ENCODE results near the gene SSBP3.

The SSBP3 gene

DNA sequence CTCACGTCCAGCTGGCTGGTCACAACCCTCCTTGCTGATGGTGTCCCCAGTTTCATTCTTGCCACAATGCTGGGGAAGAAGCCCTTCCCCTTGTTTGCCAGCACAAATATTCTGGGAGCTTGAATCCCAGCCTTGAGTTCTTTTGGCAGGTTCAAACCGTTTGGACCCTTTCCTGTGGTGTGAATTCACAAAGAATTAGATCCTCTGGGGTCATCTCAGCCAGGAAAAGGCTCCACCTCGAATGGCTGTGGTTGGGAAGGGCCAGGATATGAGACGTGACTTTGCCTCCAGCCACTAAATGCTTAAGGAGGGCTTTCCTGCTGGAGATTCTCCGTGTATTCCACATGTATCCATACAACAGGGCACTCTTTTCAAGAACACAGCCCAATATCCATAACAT lies 139.3 kb downstream of the SSBP3 start:
- DNase-seq (ENCODE audit: low read depth in 2 of 2) = no peak

DNA sequence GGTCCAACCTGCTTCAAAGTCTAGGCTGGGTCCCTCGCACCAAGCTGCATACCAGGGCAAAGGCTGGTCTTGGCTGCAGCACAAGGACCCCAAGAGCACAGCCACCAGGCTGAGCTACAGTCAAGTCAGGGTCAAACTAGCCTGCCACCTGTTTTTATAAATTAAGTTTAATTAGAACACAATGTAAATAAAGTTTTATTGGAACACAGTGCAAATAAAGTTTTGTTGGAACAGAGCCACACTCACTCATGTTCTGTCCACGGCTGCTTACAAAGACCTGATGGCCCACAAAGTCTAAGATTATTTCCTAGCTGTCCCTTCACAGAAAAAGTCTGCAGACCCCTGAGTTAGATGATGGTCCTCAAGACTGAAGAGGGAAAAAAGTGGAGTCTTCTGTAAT lies 140.0 kb downstream of the SSBP3 start:
- no peak for DNase-seq (ENCODE audit: low read depth in 2 of 2)

DNA sequence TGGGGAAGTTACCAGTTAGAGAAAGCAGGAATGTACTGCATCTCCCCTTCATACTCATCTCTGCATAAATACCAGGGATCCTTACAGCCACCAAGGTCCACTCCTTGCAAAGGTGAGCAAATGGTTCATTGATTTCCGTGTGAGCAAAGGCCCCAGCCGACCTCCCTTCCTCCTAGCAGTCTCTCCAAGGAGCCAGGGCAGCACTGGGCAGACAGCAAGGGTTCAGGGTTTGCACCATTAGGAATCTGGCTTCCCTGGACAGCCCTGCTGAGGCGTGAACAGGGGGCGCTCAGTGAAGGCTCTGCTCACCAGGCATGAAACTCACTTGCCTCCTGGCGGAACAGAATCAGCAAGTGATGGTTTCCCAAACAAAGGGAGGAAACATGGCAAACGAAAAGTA lies 140.5 kb downstream of the SSBP3 start:
- DNase-seq (ENCODE audit: low read depth in 2 of 2) = no peak

DNA sequence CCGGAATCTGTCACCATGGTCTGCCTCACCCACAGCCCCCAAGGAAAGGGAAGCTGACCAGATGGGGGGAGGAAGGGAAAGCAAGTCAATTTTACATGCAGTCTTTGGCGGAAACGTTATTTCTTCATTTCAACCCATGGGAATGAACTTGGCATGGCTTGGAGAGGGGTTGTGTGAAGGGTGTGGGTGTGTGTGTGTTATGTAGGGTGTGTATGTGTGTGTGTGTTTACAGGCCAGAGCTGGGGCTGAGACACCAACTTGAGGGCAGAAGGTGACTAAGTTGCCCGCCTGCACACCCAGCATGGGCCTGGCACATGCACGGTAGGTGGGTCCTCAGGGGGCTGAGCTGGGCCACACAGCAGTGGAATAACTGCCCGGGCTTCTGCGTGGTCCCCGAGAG lies 141.1 kb downstream of the SSBP3 start:
- no peak for DNase-seq (ENCODE audit: low read depth in 2 of 2)

DNA sequence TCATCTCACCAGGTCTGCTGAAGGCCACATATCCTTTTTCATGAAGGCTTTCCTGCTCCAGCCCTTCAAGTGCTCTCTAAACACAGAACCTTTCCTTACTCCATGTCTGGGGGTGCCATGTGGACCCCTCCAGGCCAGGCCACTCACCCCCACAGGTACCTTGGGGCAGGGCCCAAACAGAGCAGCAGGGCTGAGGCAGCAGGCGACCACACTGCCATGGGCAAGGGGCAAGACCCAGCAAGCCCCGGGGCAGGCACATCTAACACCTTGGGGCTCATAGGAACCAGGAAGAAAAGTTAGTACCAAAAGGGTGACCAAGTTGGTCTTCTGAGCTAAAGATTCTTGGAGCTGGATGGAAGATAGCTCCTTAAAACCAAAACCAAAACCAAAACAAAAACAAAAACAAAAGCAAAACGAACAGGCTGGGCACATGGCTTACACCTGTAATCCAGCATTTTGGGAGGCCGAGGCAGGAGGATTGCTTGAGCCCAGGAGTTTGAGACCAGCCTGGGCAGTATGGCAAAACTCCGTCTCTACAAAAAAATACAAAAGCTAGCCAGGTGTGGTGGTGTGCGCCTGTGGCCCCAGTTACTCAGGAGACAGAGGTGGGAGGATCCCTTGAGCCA lies 142.5 kb downstream of the SSBP3 start:
- no peak for DNase-seq (ENCODE audit: low read depth in 2 of 2)

DNA sequence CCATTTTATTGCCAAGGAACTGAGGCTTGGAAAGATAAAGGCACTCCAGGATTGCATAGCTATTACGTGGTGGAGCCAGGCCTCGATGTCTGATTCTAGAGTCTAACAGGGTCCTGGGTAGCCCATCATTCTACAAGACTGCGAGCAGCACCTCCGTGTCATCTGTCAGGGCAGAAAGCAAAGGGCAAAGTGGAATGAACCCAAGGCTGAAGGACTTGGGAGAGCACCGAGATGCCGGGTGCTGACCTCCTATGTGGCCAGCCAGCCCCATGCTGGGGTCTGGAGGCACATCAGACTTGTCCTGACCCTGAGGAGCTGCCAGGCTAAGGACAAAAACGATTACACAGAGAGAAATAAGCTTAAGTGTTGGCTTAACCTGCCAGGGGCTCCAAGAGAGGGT lies 143.9 kb downstream of the SSBP3 start:
- no peak for DNase-seq (ENCODE audit: low read depth in 2 of 2)

DNA sequence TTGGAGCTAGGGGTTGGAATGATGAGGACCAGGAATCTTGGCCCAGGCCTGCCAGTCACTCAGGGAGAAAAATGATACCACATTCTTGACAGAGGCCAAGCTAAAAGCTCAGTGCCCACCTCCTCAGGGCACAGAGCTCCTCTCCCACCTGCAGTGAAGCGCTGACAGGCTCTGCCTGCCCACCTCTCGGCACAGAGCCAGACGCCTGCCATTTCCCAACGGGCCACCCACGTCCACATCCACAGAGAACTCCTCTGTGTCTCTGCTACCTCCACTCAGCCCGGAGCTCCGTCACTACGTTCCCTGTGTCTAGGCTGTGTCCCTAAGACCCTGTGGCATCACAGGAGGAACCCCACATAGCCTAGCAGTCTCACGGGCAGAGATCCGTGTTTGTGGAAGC lies 145.4 kb downstream of the SSBP3 start:
- no peak for DNase-seq (ENCODE audit: low read depth in 2 of 2)

DNA sequence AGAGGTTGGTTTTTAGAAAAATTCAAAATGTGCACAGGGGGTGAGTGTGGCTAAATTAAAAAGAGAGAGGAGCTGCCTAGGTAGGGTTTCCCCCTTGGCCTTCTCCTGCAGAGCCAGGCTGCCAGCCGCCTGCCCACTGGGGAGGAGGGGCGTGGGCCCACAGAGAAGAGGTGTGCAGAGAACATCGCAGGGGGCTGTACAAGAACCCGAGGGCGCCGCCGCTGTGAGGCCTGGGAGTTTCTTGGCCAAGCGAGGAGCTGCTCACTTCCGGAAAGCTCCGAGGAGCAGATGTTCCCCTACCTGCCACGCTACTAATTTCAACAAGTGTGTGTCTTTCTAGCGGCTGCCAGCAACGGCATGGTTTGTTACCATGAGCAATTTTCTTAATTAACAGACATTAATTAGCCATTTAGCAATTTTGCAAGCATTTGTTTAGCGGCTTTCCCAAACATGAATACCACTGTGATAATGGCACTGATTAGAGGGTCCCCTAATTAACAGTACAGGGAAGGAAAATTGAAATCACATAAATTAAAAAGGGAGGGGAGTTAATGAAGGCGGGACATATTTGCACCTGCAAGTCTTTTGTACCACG lies 146.6 kb downstream of the SSBP3 start:
- DNase-seq (ENCODE audit: low read depth in 2 of 2) = no peak

DNA sequence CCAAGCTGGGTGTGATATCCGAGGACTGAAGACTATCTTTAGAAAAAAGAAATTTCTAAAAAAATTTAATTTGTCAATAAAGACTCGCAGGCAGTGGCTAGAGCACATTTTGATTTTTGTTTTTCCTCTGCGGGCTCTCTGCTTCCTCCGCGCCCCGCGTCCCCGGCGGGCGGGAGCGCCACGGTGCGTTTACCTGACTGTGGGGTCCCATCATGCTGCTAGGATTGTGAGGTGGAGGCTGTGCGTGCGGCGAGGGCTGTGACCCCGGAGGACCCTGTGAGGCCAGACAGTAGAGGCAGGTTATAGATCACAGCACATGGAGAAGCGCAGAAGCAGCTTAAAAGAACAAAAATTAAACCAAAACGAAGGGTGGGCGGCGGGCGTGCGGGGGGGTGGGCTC lies 148.3 kb downstream of the SSBP3 start:
- no peak for DNase-seq (ENCODE audit: low read depth in 2 of 2)

DNA sequence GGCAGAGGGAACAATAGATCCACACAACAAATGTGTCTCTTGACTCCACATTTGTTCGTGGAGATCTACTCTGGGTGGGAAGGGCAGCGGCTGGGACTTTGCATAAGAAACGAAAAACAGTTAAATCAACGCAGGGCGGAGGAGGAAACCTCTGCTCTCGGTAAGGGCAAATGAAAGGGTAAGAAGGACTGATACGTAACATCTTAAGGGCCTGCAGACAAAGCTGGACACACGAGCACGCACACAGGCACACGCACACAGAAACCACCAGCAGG lies 148.9 kb downstream of the SSBP3 start:
- no peak for DNase-seq (ENCODE audit: low read depth in 2 of 2)

DNA sequence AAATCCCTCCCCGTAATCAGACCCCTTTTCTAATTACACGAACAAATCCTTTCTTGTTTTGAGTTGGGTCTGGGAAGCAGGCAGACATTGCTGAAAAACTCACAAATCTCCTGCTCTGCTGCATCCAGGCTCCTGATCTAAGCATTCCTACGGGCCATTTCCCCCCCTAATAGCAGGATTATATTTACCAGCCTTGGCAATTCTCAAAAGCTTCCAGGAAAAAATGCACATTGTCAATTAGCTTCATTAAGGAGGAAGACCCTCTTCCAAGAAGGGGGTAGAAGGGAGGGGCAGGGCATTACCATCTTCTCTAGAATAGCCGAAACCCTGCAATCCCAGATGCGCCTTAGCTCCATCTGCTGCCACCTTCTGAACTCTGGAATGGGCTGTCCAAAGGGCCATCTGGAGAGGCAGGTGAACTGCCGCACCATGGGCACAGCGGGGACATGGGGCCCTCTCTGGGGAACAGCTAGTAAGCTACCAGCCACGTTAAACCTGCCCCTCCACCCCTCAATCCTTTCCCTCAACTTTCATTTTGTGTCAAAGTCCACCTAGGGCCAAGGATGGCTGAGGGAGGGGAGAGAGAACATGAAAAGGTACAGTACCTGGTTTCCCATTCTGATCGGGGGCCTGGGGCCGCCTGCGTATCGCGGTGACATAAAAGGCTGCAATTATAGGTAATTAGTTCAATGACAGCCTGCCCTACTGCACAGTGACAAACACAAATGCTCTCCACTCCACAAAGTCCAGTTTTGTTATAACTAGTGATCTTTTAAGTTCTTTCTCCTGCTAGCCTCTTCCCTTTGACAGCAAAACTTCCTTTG lies 149.5 kb downstream of the SSBP3 start:
- no peak for DNase-seq (ENCODE audit: low read depth in 2 of 2)

DNA sequence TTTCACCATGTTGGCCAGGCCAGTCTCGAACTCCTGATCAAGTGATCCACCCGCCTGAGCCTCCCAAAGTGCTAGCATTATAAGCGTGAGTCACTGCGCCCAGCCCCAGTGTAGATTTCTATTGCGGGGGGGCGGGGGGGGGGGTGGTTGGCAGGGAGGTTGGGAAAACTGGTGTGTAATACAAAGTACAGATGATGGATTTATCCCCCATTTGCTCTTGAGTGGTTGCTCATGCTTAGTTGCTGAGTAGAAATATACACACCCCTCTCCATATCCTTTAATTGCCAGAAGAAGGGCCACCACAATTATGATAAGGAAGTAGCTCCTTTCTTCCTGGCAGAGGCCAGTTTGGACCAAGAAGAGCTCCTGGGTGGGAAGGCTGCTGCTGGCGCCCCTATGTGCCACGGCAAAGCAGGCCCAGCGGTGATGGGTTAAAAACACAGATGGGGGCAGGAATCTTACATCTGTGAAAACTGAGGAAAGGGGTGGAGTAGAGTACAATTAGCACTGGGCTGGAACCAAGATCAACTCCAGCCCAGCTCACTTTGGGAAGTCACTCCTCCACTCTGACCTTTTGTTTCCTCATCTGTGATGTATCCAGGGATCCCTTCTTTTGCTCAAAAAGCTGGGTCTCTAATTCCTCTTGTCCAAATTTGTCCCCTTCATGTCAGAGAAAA lies 151.0 kb downstream of the SSBP3 start:
- DNase-seq (ENCODE audit: low read depth in 2 of 2) = no peak

DNA sequence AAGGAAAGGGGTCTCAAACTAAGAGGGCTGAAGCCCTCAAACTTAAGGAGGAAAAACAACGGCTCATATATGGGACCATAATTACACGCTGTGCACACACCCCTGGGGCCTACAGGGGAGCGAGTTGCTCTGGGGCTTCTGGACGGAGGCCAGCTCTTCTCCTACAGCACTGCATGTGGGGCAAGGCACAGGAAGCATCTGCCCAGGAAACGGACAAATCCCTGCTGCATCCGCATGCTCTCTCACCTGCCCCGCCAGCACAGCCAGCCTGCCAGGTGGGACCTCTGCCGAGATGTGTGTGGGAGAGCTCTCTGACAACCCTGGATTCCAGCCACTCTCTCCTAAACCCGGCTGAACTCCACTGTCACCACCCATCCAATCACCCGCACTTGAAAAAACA lies 152.1 kb downstream of the SSBP3 start:
- DNase-seq (ENCODE audit: low read depth in 2 of 2) = no peak

DNA sequence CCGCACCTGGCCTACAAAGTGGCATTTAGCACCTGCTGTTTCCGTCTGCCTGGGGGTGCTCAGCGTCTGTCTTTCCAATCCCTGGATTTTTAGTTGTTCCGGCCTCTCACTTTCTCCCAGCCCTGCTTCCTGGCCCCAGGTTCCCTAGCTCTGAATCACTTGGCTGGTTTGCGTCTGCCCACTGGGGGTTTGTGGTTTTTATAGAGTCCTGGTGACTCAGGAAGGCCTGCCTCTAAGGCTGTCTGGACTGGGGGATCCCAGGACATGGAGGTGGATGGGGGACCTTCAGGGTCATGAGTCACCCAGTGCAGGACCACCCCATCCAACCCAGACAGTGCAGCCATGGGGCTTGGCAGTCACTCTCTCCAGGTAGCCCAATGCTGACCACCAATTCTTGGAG lies 152.7 kb downstream of the SSBP3 start:
- no peak for DNase-seq (ENCODE audit: low read depth in 2 of 2)

DNA sequence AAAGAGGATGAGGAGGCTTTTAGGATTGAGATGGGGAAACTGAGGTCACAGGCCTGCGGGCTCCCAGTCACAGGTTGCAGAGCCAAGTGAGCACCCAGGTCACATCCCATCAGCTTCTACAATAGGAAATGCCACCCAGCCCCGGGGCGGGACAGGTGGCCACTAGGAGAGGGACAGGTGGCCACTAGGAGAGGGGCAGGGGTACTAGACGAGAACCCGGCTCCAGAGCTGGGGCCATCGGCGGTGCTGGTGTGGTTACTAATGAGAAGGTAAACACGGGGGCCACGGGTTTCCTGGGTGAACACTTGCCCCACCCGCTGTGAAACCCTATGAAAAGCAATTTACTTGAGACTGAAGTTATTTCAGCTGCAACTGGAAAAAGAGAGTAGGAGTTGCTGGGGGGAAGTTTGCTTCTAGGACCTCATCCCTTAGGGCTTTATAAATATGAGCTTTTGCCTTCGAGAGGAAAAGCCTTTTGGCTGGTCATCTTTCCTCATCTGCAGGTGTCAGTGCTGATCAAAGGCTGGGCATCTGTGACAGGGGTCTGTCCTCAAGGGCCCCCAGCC lies 153.7 kb downstream of the SSBP3 start:
- no peak for DNase-seq (ENCODE audit: low read depth in 2 of 2)

DNA sequence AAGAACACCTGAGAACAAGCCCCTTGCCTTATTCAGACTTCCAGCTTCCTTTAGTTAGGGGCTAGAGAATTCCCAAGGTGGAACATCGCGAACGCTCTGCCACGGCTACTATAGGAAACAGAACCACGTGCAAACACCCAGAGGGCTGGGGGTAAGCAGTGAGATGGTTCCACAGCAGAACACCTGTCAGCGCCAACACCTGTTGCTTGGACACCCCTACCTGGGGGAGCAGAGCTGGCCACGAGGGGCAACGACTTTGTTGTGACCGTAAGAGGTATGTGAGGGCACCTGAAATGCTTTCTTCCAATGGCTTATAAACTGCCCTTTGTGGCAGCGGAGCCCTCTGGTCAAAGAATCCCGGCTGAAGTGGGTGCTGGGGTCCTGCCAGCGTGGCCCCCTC lies 155.5 kb downstream of the SSBP3 start:
- DNase-seq (ENCODE audit: low read depth in 2 of 2) = no peak

DNA sequence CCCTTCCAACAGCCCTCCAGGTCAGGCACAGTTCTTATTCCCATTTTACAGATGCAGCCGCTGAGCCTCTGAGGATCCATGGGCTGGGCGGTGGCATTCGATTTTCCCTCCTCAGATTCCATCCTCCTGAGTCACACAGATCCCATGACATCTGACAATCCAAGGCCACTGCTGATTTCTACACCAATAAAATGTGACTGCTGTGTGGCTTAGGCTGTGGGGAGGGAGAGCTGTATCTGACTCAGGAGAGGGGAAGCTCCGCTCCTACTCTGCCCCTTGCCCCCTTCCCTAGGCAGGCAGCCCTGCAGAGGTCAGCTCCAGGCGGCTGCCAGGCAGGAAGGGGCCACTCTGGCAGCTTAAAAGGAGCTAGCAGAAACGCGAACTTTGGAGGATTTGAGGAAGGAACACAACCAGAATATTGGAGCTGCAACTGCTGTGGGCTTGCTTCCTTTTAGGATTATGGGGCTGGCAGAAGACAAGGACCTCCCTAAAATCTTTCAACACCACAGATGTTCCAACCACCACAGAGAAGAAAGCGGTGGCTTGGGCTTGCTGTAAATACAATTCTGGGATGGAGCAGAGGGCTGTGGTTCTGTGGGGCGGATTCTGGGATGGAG lies 156.3 kb downstream of the SSBP3 start:
- DNase-seq (ENCODE audit: low read depth in 2 of 2) = no peak

DNA sequence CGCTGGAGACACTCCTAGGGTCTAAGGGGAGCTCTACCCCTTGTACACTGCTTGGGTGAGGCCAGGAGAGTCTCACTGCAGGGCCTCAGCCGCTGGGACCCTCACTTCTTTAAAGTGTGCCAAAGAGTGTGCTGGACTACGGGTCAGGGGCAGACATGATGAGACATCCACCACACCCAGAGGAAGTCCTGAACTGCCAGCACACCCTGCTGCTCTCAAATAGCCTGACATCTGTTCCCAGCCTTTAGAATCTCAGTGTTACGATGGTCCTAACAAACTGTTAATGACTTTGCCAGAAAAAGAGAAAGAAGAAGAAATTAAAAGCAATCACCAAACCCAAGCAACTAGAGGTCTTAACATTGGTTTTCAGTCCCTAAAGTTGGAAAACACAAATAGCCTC lies 157.2 kb downstream of the SSBP3 start:
- no peak for DNase-seq (ENCODE audit: low read depth in 2 of 2)

DNA sequence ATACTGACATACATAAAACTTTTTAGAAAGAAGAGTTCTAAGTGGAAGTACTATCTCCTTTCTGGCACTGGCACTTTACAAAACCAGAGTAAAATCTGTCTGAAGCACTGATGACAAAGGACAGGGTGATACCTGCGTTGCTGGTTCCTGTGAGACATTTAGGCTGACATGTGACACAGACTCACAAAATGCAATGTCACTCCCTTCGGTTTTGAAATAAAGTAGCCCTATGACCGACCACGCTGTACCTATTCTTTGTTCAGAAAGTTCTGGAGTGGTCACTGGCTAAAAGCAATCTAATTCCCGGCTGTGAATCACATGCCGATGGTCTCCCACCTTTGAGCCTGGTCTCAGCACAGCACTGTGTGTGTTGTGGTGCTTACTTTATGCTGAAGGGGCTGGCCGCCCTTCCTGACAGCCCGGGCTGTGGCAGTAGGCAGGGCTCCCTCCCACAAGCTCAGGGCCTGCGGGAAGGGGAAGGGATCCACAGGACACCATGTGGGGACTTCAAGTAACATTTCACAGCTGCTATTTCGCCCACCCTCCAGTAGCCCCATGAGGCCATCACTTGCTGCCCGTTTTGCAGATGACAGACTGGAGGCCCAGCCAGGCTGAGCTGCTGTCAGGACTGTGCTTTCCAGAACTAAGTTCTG lies 158.2 kb downstream of the SSBP3 start:
- DNase-seq (ENCODE audit: low read depth in 2 of 2) = no peak

DNA sequence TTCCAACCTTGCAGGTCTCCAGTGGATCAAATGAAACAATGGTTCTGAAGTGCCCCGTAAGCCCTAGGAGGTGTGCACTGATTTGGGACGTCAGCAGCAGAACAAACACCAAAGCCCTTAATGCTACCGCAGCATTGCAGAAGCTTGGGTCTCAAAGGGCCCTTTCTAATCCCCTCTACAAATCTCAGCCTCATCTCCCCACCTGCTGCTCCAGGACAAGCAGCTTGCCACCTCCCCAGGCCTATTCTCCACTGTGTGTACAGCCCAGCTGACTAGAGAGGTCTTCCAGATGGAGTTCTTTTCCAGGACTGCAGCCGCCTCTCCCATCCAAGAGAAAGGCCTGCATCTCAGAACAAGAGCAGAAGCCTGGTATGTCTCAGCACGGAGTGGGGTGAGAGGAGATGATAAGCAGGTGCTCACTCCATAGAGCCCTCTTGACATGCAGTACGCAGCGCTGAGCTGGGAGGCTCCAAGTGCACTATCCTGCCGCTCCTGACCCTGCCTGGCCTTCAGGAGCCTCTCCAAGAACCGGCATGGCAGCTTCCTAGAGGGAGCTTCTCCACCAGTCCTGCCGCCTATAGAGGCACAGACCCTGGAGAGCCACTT lies 160.0 kb downstream of the SSBP3 start:
- no peak for DNase-seq (ENCODE audit: low read depth in 2 of 2)

DNA sequence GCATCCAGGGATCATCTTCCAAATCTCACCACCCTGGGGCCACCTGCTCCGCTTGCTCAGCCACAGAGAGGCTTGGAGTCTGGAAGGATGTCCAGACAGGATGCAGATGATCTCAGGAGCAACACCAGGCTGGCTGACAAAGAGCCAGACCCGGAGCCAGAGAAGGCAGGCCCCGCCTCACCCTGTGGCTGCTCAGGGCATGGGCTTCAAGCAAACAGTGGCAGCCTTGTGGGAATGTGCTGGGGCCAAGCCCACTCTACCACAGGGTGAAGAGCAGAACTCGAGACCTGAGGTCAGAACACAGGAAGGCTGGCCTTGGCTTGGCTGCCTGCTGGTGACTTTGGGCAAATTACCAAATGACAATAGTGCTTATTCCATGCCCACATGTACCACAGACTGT lies 160.7 kb downstream of the SSBP3 start:
- DNase-seq (ENCODE audit: low read depth in 2 of 2) = no peak

Measured in stimulated activated CD4-positive, alpha-beta T cell treated with anti-CD3 and anti-CD28 coated beads, Interleukin-12 subunit alpha, Interleukin-12 subunit beta, amount 100 ng/mL, for 24 hours (primary cell).